H9 (cell line): ENCODE data around the gene FAXDC2. TPM values are rescaled to one million over a fixed set of nuclear protein-coding genes. Genes with fewer than 3 reads are reported as not detected.
A peak's percentile ranks its signal among the peaks of the same experiment; 100 is the strongest.

Source experiments
- DNase-seq: peaks from one replicate; pipeline ENCODE4 v3.0.0-alpha.2; 2017
- H2AFZ ChIP-seq: one replicate; pipeline ENCODE4 v1.6.1; 2013; ENCODE audit warnings: mild to moderate bottlenecking, low read length, control low read depth, moderate library complexity
- H2AK5ac ChIP-seq: 2 replicates; pipeline ENCODE4 v1.6.1; 2013; ENCODE audit warnings: low read length, control low read depth, mixed read lengths; ENCODE audit not compliant: insufficient read length
- H2BK120ac ChIP-seq: one replicate; pipeline ENCODE4 v1.6.1; 2013; ENCODE audit warnings: low read depth, mild to moderate bottlenecking, low read length, control low read depth, inconsistent platforms; ENCODE audit not compliant: poor library complexity, severe bottlenecking
- H2BK12ac ChIP-seq: 2 replicates; pipeline ENCODE4 v1.6.1; 2013; ENCODE audit warnings: low read length, control low read depth, mixed read lengths, low read depth; ENCODE audit not compliant: insufficient read length
- H2BK15ac ChIP-seq: 2 replicates; pipeline ENCODE4 v1.6.1; 2013; ENCODE audit warnings: low read depth, low read length, control low read depth
- H2BK20ac ChIP-seq: one replicate; pipeline ENCODE4 v1.6.1; 2013; ENCODE audit warnings: low read depth, mild to moderate bottlenecking, low read length, control low read depth, inconsistent platforms; ENCODE audit not compliant: poor library complexity, severe bottlenecking
- H2BK5ac ChIP-seq: 2 replicates; pipeline ENCODE4 v1.6.1; 2013; ENCODE audit warnings: low read length, control low read depth, mixed read lengths; ENCODE audit not compliant: insufficient read length
- H3K14ac ChIP-seq: 2 replicates; pipeline ENCODE4 v1.6.1; 2013; ENCODE audit warnings: low read length, control low read depth; ENCODE audit not compliant: insufficient read depth
- H3K18ac ChIP-seq: 2 replicates; pipeline ENCODE4 v1.6.1; 2013; ENCODE audit warnings: low read depth, mild to moderate bottlenecking, mixed read lengths, low read length, control low read depth; ENCODE audit not compliant: insufficient read length
- H3K23ac ChIP-seq: 2 replicates; pipeline ENCODE4 v1.6.1; 2013; ENCODE audit warnings: low read length, control low read depth, mixed read lengths, low read depth; ENCODE audit not compliant: insufficient read length
- H3K23me2 ChIP-seq: 2 replicates; pipeline ENCODE4 v1.6.1; 2013; ENCODE audit warnings: low read depth, mild to moderate bottlenecking, mixed read lengths, low read length, control low read depth; ENCODE audit not compliant: insufficient read length, poor library complexity, severe bottlenecking
- H3K27ac ChIP-seq: 2 replicates; pipeline ENCODE4 v1.5.1; 2013; ENCODE audit warnings: low read length, control low read depth, mixed read lengths, low read depth; ENCODE audit not compliant: insufficient read length
- H3K27me3 ChIP-seq: 2 replicates; pipeline ENCODE4 v1.6.1; 2013; ENCODE audit warnings: low read length, control low read depth, inconsistent platforms; ENCODE audit not compliant: insufficient read depth
- H3K4ac ChIP-seq: 2 replicates; pipeline ENCODE4 v1.6.1; 2013; ENCODE audit warnings: low read depth, mild to moderate bottlenecking, control low read depth, inconsistent platforms, low read length, moderate library complexity
- H3K4me1 ChIP-seq: 2 replicates; pipeline ENCODE4 v1.6.1; 2013; ENCODE audit warnings: low read length, control low read depth, inconsistent platforms; ENCODE audit not compliant: insufficient read depth
- H3K4me2 ChIP-seq: 2 replicates; pipeline ENCODE4 v1.6.1; 2013; ENCODE audit warnings: low read length, control low read depth, mixed read lengths; ENCODE audit not compliant: insufficient read length, insufficient read depth
- H3K56ac ChIP-seq: 2 replicates; pipeline ENCODE4 v1.6.1; 2013; ENCODE audit warnings: low read depth, mild to moderate bottlenecking, mixed read lengths, low read length, control low read depth; ENCODE audit not compliant: insufficient read length
- H3K79me1 ChIP-seq: 2 replicates; pipeline ENCODE4 v1.6.1; 2013; ENCODE audit warnings: low read depth, mild to moderate bottlenecking, moderate library complexity, low read length, control low read depth, inconsistent platforms; ENCODE audit not compliant: insufficient read depth, poor library complexity, severe bottlenecking
- H3K79me2 ChIP-seq: 2 replicates; pipeline ENCODE4 v1.6.1; 2013; ENCODE audit warnings: low read length, control low read depth, inconsistent platforms; ENCODE audit not compliant: insufficient read depth
- H3K9ac ChIP-seq: 2 replicates; pipeline ENCODE4 v1.6.1; 2013; ENCODE audit warnings: low read length, control low read depth, mixed read lengths; ENCODE audit not compliant: insufficient read length; ENCODE audit errors: extremely low read depth
- H3K9me3 ChIP-seq: one replicate; pipeline ENCODE4 v1.6.1; 2013; ENCODE audit warnings: low read depth, low read length, inconsistent platforms; ENCODE audit not compliant: control insufficient read depth
- H3T11ph ChIP-seq: one replicate; pipeline ENCODE4 v1.6.1; 2013; ENCODE audit warnings: mild to moderate bottlenecking, low read length, control low read depth, inconsistent platforms
- H4K20me1 ChIP-seq: one replicate; pipeline ENCODE4 v1.6.1; 2013; ENCODE audit not compliant: control insufficient read depth, insufficient read length, insufficient read depth
- H4K5ac ChIP-seq: 2 replicates; pipeline ENCODE4 v1.6.1; 2013; ENCODE audit warnings: low read depth, mild to moderate bottlenecking, mixed read lengths, low read length, control low read depth; ENCODE audit not compliant: insufficient read length
- H4K8ac ChIP-seq: replicated peaks from 2 replicates; pipeline ENCODE4 v1.6.1; 2013; ENCODE audit warnings: low read length, control low read depth, mixed read lengths, low read depth; ENCODE audit not compliant: insufficient read length
- H4K91ac ChIP-seq: 2 replicates; pipeline ENCODE4 v1.6.1; 2013; ENCODE audit warnings: low read depth, mild to moderate bottlenecking, moderate library complexity, mixed read lengths, low read length, control low read depth; ENCODE audit not compliant: insufficient read length
- H3K27ac Mint-ChIP-seq, 3 experiments: 2 replicates in 2 of 3; 3 replicates in 1 of 3; pipeline ENCODE4 v1.8.0; 2020 to 2021; ENCODE audit warnings: mixed read lengths in 3 of 3, mild to moderate bottlenecking in 1 of 3, moderate library complexity in 1 of 3
- H3K27me3 Mint-ChIP-seq: 2 replicates; pipeline ENCODE4 v1.8.0; 2021; ENCODE audit warnings: low read depth, mild to moderate bottlenecking, moderate library complexity, mixed read lengths
- H3K36me3 Mint-ChIP-seq, 3 experiments: 2 replicates in 2 of 3; 3 replicates in 1 of 3; pipeline ENCODE4 v1.8.0; 2020 to 2021; ENCODE audit warnings: low read depth in 3 of 3, mixed read lengths in 3 of 3; ENCODE audit not compliant: insufficient read depth in 1 of 3
- H3K4me1 Mint-ChIP-seq, 2 experiments: 2 replicates each; pipeline ENCODE4 v1.8.0; 2020; ENCODE audit warnings: mixed read lengths in 2 of 2
- H3K4me3 Mint-ChIP-seq, 2 experiments: 2 replicates in 1 of 2; 3 replicates in 1 of 2; pipeline ENCODE4 v1.8.0; 2020 to 2021; ENCODE audit warnings: mild to moderate bottlenecking in 2 of 2, mixed read lengths in 2 of 2, moderate library complexity in 1 of 2
- H3K9me3 Mint-ChIP-seq, 2 experiments: 2 replicates in 1 of 2; 3 replicates in 1 of 2; pipeline ENCODE4 v1.8.0; 2020; ENCODE audit warnings: mild to moderate bottlenecking in 2 of 2, mixed read lengths in 2 of 2, moderate library complexity in 1 of 2
- WGBS: extraction: QIAGEN DNeasy Blood & Tissue Kit; methylation state at CpG from one replicate; pipeline ENCODE4 v1.1.7; 2013; ENCODE audit warnings: missing lambda C conversion rate, low lambda C conversion rate, mixed read lengths; ENCODE audit not compliant: insufficient read length; ENCODE audit errors: extremely low coverage; 5-methylcytosine and 5-hydroxymethylcytosine counted together
- total RNA-seq: library from RNA; stranded (reverse); gene quantifications from 2 replicates; pipeline ENCODE4 v1.2.1, GENCODE V29; 2021
- TF ChIP-seq, protein P1 (sequence below): fragments of 200-600 bp; sonication (generic); conservative IDR thresholded peaks from 3 replicates; pipeline ENCODE4 v1.8.0; 2021; ENCODE audit warnings: antibody characterized with exemption, mild to moderate bottlenecking

FAXDC2 gene
- total RNA-seq, 1 experiment from 2014 or later, result 3.0 TPM

GRCh38 chr5:154816891-154817492 lies 33.4 kb downstream of the FAXDC2 start:
- no peak overlapping the region for H2AK5ac ChIP-seq
- no peak overlapping the region for H2AFZ ChIP-seq
- H3K4me3 Mint-ChIP-seq, result no peak overlapping the region
- H3K9me3 Mint-ChIP-seq, result no peaks in the 10 kb centered on the region; a peak in 1 of 5 replicates
- H2BK15ac ChIP-seq, result no peak overlapping the region
- peaks cover 2% of the 10 kb centered on the region; the same call in 1 of the 2 replicates for H3K27me3 Mint-ChIP-seq
- no peak overlapping the region for H2BK12ac ChIP-seq
- H3T11ph ChIP-seq, result no peak overlapping the region
- H4K20me1 ChIP-seq, result no peaks in the 10 kb centered on the region
- no peak overlapping the region for H2BK20ac ChIP-seq
- WGBS, result no CpG with 5 or more reads among the region's 5 CpGs
- H3K27ac ChIP-seq, result no peak overlapping the region
- no peak overlapping the region for H2BK5ac ChIP-seq
- no peaks in the 10 kb centered on the region for H3K4me1 ChIP-seq
- no peak overlapping the region for H4K91ac ChIP-seq
- no peak overlapping the region for H3K56ac ChIP-seq
- peaks cover 6 to 28% of the 10 kb centered on the region in 2 experiments for H3K4me1 Mint-ChIP-seq
- no peak overlapping the region for H3K9ac ChIP-seq
- no peak overlapping the region for H2BK120ac ChIP-seq
- H3K9me3 ChIP-seq, result no peaks in the 10 kb centered on the region
- H3K79me2 ChIP-seq, result no peaks in the 10 kb centered on the region
- no peaks in the 10 kb centered on the region for H3K23me2 ChIP-seq
- H3K36me3 Mint-ChIP-seq, result peaks cover 52 to 88% (median 84%) of the 10 kb centered on the region in 3 experiments
- H4K8ac ChIP-seq, result no peak overlapping the region
- no peak overlapping the region for H3K14ac ChIP-seq
- no peaks in the 10 kb centered on the region for H3K79me1 ChIP-seq
- H3K4ac ChIP-seq, result no peak overlapping the region
- peak overlapping the region in 2 of 3 experiments; percentile 18 to 81; a peak in 2 of 7 replicates for H3K27ac Mint-ChIP-seq
- H3K23ac ChIP-seq, result no peak overlapping the region
- H3K18ac ChIP-seq, result no peak overlapping the region
- TF ChIP-seq, protein P1, sequence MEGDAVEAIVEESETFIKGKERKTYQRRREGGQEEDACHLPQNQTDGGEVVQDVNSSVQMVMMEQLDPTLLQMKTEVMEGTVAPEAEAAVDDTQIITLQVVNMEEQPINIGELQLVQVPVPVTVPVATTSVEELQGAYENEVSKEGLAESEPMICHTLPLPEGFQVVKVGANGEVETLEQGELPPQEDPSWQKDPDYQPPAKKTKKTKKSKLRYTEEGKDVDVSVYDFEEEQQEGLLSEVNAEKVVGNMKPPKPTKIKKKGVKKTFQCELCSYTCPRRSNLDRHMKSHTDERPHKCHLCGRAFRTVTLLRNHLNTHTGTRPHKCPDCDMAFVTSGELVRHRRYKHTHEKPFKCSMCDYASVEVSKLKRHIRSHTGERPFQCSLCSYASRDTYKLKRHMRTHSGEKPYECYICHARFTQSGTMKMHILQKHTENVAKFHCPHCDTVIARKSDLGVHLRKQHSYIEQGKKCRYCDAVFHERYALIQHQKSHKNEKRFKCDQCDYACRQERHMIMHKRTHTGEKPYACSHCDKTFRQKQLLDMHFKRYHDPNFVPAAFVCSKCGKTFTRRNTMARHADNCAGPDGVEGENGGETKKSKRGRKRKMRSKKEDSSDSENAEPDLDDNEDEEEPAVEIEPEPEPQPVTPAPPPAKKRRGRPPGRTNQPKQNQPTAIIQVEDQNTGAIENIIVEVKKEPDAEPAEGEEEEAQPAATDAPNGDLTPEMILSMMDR, result no peak
- DNase-seq, result no peak
- H3K4me2 ChIP-seq, result no peak overlapping the region
- H3K27me3 ChIP-seq, result no peaks in the 10 kb centered on the region
- H4K5ac ChIP-seq, result no peak overlapping the region
